ENCODE data around the gene ASTN2.

Gene ASTN2

GRCh38 chr9:116753389-116753788, 661.5 kb downstream of the ASTN2 start:
- no peak overlapping the region for H2AFZ ChIP-seq (ENCODE audit: low read length)
- no peaks in the 10 kb centered on the region for H3K9me3 ChIP-seq (replicated peaks; ENCODE audit: insufficient read depth, low read length)
- DNase-seq: no peak
- H3K9me2 ChIP-seq (replicated peaks; ENCODE audit: insufficient read depth, low read length): no peaks in the 10 kb centered on the region
- no peak overlapping the region for H3K4me3 ChIP-seq (ENCODE audit: low read length)
- no peaks in the 10 kb centered on the region for H3K79me2 ChIP-seq (ENCODE audit: low read length)
- no peak overlapping the region for H3K4me2 ChIP-seq (ENCODE audit: low read depth, low read length)
- H3K27ac ChIP-seq (ENCODE audit: low read length): no peak overlapping the region
- H3F3A ChIP-seq (ENCODE audit: insufficient read depth, low read length): no peaks in the 10 kb centered on the region
- H3K27me3 ChIP-seq (replicated peaks; ENCODE audit: insufficient read depth, low read length): no peaks in the 10 kb centered on the region
- no peaks in the 10 kb centered on the region for H3K4me1 ChIP-seq (ENCODE audit: low read length)
- H4K20me1 ChIP-seq (ENCODE audit: insufficient read depth, low read length): no peaks in the 10 kb centered on the region
- TF ChIP-seq, protein P1, sequence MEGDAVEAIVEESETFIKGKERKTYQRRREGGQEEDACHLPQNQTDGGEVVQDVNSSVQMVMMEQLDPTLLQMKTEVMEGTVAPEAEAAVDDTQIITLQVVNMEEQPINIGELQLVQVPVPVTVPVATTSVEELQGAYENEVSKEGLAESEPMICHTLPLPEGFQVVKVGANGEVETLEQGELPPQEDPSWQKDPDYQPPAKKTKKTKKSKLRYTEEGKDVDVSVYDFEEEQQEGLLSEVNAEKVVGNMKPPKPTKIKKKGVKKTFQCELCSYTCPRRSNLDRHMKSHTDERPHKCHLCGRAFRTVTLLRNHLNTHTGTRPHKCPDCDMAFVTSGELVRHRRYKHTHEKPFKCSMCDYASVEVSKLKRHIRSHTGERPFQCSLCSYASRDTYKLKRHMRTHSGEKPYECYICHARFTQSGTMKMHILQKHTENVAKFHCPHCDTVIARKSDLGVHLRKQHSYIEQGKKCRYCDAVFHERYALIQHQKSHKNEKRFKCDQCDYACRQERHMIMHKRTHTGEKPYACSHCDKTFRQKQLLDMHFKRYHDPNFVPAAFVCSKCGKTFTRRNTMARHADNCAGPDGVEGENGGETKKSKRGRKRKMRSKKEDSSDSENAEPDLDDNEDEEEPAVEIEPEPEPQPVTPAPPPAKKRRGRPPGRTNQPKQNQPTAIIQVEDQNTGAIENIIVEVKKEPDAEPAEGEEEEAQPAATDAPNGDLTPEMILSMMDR (IDR thresholded peaks at IDR 0.05; ENCODE audit: low read length): no peak
- no peak for TF ChIP-seq EZH2phosphoT487 (IDR thresholded peaks at IDR 0.05; ENCODE audit: low read length)
- no peak for TF ChIP-seq EZH2 (optimal IDR thresholded peaks at IDR 0.05; ENCODE audit: low read depth, low read length)
- no peak overlapping the region for H3K9ac ChIP-seq (ENCODE audit: low read length)
- H3K36me3 ChIP-seq (replicated peaks; ENCODE audit: insufficient read depth, low read length): no peaks in the 10 kb centered on the region

- H3K36me3 ChIP-seq (replicated peaks; ENCODE audit: insufficient read depth, low read length): no peaks in the 10 kb centered on the region
- no peaks in the 10 kb centered on the region for H3K79me2 ChIP-seq (ENCODE audit: low read length)
- H3K9me3 ChIP-seq (replicated peaks; ENCODE audit: insufficient read depth, low read length): no peaks in the 10 kb centered on the region
- H3K4me2 ChIP-seq (ENCODE audit: low read depth, low read length): no peak overlapping the region
- no peak overlapping the region for H3K4me3 ChIP-seq (ENCODE audit: low read length)
- TF ChIP-seq EZH2phosphoT487 (IDR thresholded peaks at IDR 0.05; ENCODE audit: low read length) (no peak), EZH2 (optimal IDR thresholded peaks at IDR 0.05; ENCODE audit: low read depth, low read length) (no peak)
- TF ChIP-seq, protein P1 (IDR thresholded peaks at IDR 0.05; ENCODE audit: low read length): no peak
- no peaks in the 10 kb centered on the region for H4K20me1 ChIP-seq (ENCODE audit: insufficient read depth, low read length)
- H3K9ac ChIP-seq (ENCODE audit: low read length): no peak overlapping the region
- H2AFZ ChIP-seq (ENCODE audit: low read length): no peak overlapping the region
- H3F3A ChIP-seq (ENCODE audit: insufficient read depth, low read length): no peaks in the 10 kb centered on the region
- no peak overlapping the region for H3K27ac ChIP-seq (ENCODE audit: low read length)
- no peaks in the 10 kb centered on the region for H3K9me2 ChIP-seq (replicated peaks; ENCODE audit: insufficient read depth, low read length)
- no peak for DNase-seq
- H3K27me3 ChIP-seq (replicated peaks; ENCODE audit: insufficient read depth, low read length): no peaks in the 10 kb centered on the region
- no peaks in the 10 kb centered on the region for H3K4me1 ChIP-seq (ENCODE audit: low read length)
Measured at GRCh38 chr9:116750510-116750909, 664.3 kb downstream of the ASTN2 start.

- DNase-seq: no peak
- Histone ChIP-seq H3K9me2 (replicated peaks; ENCODE audit: insufficient read depth, low read length) (no peaks in the 10 kb centered on the region), H4K20me1 (ENCODE audit: insufficient read depth, low read length) (no peaks in the 10 kb centered on the region), H3K4me1 (ENCODE audit: low read length) (no peaks in the 10 kb centered on the region), H3K27me3 (replicated peaks; ENCODE audit: insufficient read depth, low read length) (no peaks in the 10 kb centered on the region), H3K36me3 (replicated peaks; ENCODE audit: insufficient read depth, low read length) (no peaks in the 10 kb centered on the region), H3K4me2 (ENCODE audit: low read depth, low read length) (no peak overlapping the region), H3F3A (ENCODE audit: insufficient read depth, low read length) (no peaks in the 10 kb centered on the region), H3K9ac (ENCODE audit: low read length) (no peak overlapping the region), H3K27ac (ENCODE audit: low read length) (no peak overlapping the region), H3K4me3 (ENCODE audit: low read length) (no peak overlapping the region), H2AFZ (ENCODE audit: low read length) (no peak overlapping the region), H3K79me2 (ENCODE audit: low read length) (no peaks in the 10 kb centered on the region), H3K9me3 (replicated peaks; ENCODE audit: insufficient read depth, low read length) (no peaks in the 10 kb centered on the region)
- TF ChIP-seq EZH2 (optimal IDR thresholded peaks at IDR 0.05; ENCODE audit: low read depth, low read length): no peak
- TF ChIP-seq, protein P1 (IDR thresholded peaks at IDR 0.05; ENCODE audit: low read length): no peak
- TF ChIP-seq EZH2phosphoT487 (IDR thresholded peaks at IDR 0.05; ENCODE audit: low read length): no peak
Measured at GRCh38 chr9:116749772-116750171, 665.1 kb downstream of the ASTN2 start.

Measured in MM.1S (cell line).